Panc1 (cell line): ENCODE results near the gene TMEM266. TPM values are rescaled to one million over a fixed set of nuclear protein-coding genes. Genes with fewer than 3 reads are reported as not detected.

Experiments used
- ATAC-seq: fragments of 200-7000 bp; cut with Tn5 transposase; 2 replicates; pipeline ENCODE4 v1.9.1; 2020; ENCODE audit warnings: mild to moderate bottlenecking, moderate library complexity
- BruUV-seq: library from RNA; stranded (reverse); fragments of 400-500 nt; replicated peaks from 2 replicates; lab custom pipeline; 2021; lab: Mats Ljungman, UMichigan
- CTCF ChIA-PET: fragments of 300-600 bp; sonication (Branson Sonifier 250); formaldehyde crosslinking; loops from one replicate; lab custom pipeline; 2022; ENCODE audit warnings: antibody characterized with exemption; lab: Charles Lee
- POLR2A ChIA-PET: fragments of 300-600 bp; sonication (Branson Sonifier 250); formaldehyde crosslinking; loops from one replicate; lab custom pipeline; 2022; ENCODE audit warnings: antibody characterized with exemption; lab: Charles Lee
- DNase-seq: peaks from one replicate; pipeline ENCODE4 v3.0.0-alpha.2; 2010; ENCODE audit warnings: low read depth, low spot score
- H3K27ac ChIP-seq: 2 replicates; pipeline ENCODE4 v1.5.1; 2011; ENCODE audit warnings: mild to moderate bottlenecking, low read length, inconsistent platforms
- H3K27me3 ChIP-seq: fragments of 200-500 bp; sonication (Bioruptor generic); 2 replicates; pipeline ENCODE4 v1.6.0; 2014; ENCODE audit warnings: low read length, inconsistent platforms; ENCODE audit not compliant: control insufficient read depth, insufficient read depth
- H3K36me3 ChIP-seq: fragments of 200-500 bp; sonication (Bioruptor generic); 2 replicates; pipeline ENCODE4 v1.5.1; 2014; ENCODE audit warnings: inconsistent platforms, mild to moderate bottlenecking, low read length, moderate library complexity; ENCODE audit not compliant: control insufficient read depth, insufficient read depth
- H3K4me1 ChIP-seq: 2 replicates; pipeline ENCODE4 v1.5.1; 2011; ENCODE audit warnings: inconsistent platforms, mild to moderate bottlenecking, low read length, moderate library complexity; ENCODE audit not compliant: control insufficient read depth, insufficient read depth
- H3K4me3 ChIP-seq, 2 experiments: 2 replicates each; pipeline ENCODE4 v1.5.1; 2011 to 2012; ENCODE audit warnings: low read depth in 2 of 2, low read length in 2 of 2, mild to moderate bottlenecking in 2 of 2, inconsistent platforms in 1 of 2, moderate library complexity in 1 of 2
- H3K9me3 ChIP-seq: fragments of 200-500 bp; sonication (Bioruptor generic); 2 replicates; pipeline ENCODE4 v1.5.1; 2014; ENCODE audit warnings: low read depth, mild to moderate bottlenecking, inconsistent platforms, low read length, moderate library complexity; ENCODE audit not compliant: control insufficient read depth, insufficient read depth
- POLR2AphosphoS5 ChIP-seq: IDR thresholded peaks from 2 replicates; pipeline ENCODE4 v1.6.1; 2012; ENCODE audit warnings: mild to moderate bottlenecking, low read depth, low read length, moderate library complexity
- REST ChIP-seq, 2 experiments: IDR thresholded peaks; 2 replicates each; pipeline ENCODE4 v1.6.1; 2011 to 2012; ENCODE audit warnings: low read depth in 2 of 2, control low read depth in 1 of 2, low read length in 1 of 2, mild to moderate bottlenecking in 1 of 2, moderate library complexity in 1 of 2; ENCODE audit not compliant: insufficient read depth in 1 of 2
- SIN3A ChIP-seq: IDR thresholded peaks from 2 replicates; pipeline ENCODE4 v1.6.1; 2012; ENCODE audit warnings: low read depth, mild to moderate bottlenecking, low read length, moderate library complexity, borderline replicate concordance; ENCODE audit not compliant: insufficient read depth
- TCF7L2 ChIP-seq: IDR thresholded peaks from 2 replicates; pipeline ENCODE4 v1.6.1; 2011; ENCODE audit warnings: mild to moderate bottlenecking, low read depth, low read length, inconsistent platforms
- in situ Hi-C: cut with HindIII; loops from 2 replicates; pipeline ENCODE4 v1.10.0; 2016; ENCODE audit warnings: low sequenced_read_pairs, low pct_unique_long_range_greater_than_20kb
- intact Hi-C: fragments of 100-400 bp; cut with micrococcal nuclease; formaldehyde crosslinking; loops from one replicate; pipeline ENCODE4 v1.10.0; 2022; ENCODE audit not compliant: unreplicated experiment
- total RNA-seq: library from RNA; stranded (reverse); gene quantifications from one replicate; pipeline ENCODE4 v1.2.1, GENCODE V29; 2021; ENCODE audit not compliant: unreplicated experiment
- TF ChIP-seq, protein P1 (sequence below): fragments of 450-650 bp; IDR thresholded peaks from 2 replicates; pipeline ENCODE4 v1.5.1; 2017; ENCODE audit warnings: mild to moderate bottlenecking

TMEM266 gene
- total RNA-seq, 1 experiment from 2014 or later = 0.21 TPM

DNA sequence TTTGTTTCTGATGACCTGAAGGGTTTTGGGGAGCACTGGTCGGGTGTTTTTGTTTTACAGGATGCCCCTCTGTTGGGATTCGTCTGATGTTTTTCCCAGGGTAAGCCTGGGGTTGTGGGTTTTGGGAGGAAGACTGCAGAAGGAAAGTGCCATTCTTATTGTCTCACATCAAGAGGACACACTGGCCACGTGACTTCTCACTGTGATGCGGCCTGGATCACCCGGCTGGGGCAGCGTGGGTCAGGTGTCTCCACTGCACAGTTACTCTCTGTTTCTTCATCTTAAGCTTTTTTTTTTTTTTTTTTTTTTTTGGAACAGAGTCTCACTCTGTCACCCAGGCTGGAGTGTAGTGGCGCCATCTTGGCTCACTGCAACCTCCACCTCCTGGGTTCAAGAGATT, 120.5 kb downstream of the TMEM266 start:
- BruUV-seq = no TSS peak
- Histone ChIP-seq H3K4me3 (no peak overlapping the region), H3K4me1 (no peaks in the 10 kb centered on the region), H3K27ac (no peak overlapping the region), H3K36me3 (no peaks in the 10 kb centered on the region), H3K9me3 (no peaks in the 10 kb centered on the region), H3K27me3 (no peaks in the 10 kb centered on the region)
- no peak for ATAC-seq
- DNase-seq = no peak
- in situ Hi-C loops = no loop called here
- TF ChIP-seq, protein P1, sequence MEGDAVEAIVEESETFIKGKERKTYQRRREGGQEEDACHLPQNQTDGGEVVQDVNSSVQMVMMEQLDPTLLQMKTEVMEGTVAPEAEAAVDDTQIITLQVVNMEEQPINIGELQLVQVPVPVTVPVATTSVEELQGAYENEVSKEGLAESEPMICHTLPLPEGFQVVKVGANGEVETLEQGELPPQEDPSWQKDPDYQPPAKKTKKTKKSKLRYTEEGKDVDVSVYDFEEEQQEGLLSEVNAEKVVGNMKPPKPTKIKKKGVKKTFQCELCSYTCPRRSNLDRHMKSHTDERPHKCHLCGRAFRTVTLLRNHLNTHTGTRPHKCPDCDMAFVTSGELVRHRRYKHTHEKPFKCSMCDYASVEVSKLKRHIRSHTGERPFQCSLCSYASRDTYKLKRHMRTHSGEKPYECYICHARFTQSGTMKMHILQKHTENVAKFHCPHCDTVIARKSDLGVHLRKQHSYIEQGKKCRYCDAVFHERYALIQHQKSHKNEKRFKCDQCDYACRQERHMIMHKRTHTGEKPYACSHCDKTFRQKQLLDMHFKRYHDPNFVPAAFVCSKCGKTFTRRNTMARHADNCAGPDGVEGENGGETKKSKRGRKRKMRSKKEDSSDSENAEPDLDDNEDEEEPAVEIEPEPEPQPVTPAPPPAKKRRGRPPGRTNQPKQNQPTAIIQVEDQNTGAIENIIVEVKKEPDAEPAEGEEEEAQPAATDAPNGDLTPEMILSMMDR = no peak
- TF ChIP-seq SIN3A (no peak), REST (IDR thresholded peaks at IDR 0.05; ENCODE audit: insufficient read depth in 1 of 2, low read depth in 2 of 2, low read length in 1 of 2) (no peak), POLR2AphosphoS5 (no peak)
- CTCF ChIA-PET = no interaction called here
- intact Hi-C loops = no loop called here
- POLR2A ChIA-PET = no interaction called here

GRCh38 chr15:76181705-76182107, 121.9 kb downstream of the TMEM266 start:
- no peaks in the 10 kb centered on the region for H3K4me1 ChIP-seq
- no peaks in the 10 kb centered on the region for H3K9me3 ChIP-seq
- TF ChIP-seq POLR2AphosphoS5 = no peak
- no peak for TF ChIP-seq REST (IDR thresholded peaks at IDR 0.05; ENCODE audit: insufficient read depth in 1 of 2, low read depth in 2 of 2, low read length in 1 of 2)
- TF ChIP-seq, protein P1 = no peak
- no peak for TF ChIP-seq TCF7L2
- no peak for TF ChIP-seq SIN3A
- H3K4me3 ChIP-seq = no peak overlapping the region
- in situ Hi-C loops = no loop called here
- intact Hi-C loops = no loop called here
- DNase-seq (no peak), ATAC-seq (no peak)
- H3K36me3 ChIP-seq = no peaks in the 10 kb centered on the region
- H3K27ac ChIP-seq = no peak overlapping the region
- ChIA-PET CTCF (no interaction called here), POLR2A (no interaction called here)
- no peaks in the 10 kb centered on the region for H3K27me3 ChIP-seq
- BruUV-seq = no TSS peak
